A673 (cell line): ENCODE data around the gene RORC.
"Not testable (repeated sequence)": the region's sequence is repeated elsewhere in the genome, so short reads cannot be mapped to it uniquely, and the experiment has no call there.

Source experiments
- CTCF ChIP-seq: fragments of 300-800, 200-600 bp; sonication (generic); conservative IDR thresholded peaks from 2 replicates; pipeline ENCODE4 v1.5.1; 2017; ENCODE audit warnings: low read depth, mild to moderate bottlenecking, antibody characterized with exemption, low read length, moderate library complexity, mixed read lengths
- EZH2 ChIP-seq: fragments of 200-600 bp; sonication (generic); IDR thresholded peaks from 2 replicates; pipeline ENCODE4 v1.6.1; 2017; ENCODE audit warnings: borderline replicate concordance, low read depth, mild to moderate bottlenecking, mixed read lengths, antibody characterized with exemption, low read length; ENCODE audit not compliant: poor library complexity, severe bottlenecking

GRCh38 chr1:151769270-151769669 is 62.3 kb downstream of the RORC start:
- not testable (repeated sequence) for TF ChIP-seq CTCF, EZH2
